ENCODE results near the gene SLF2. TPM values are rescaled to one million over a fixed set of nuclear protein-coding genes. Genes with fewer than 3 reads are reported as not detected.

The SLF2 gene
- total and polyA plus RNA-seq, 2 of the 8 experiments (the other 6 are each of a cell fraction or from before 2014, with no cell fraction given) = 5.5 to 20.9 TPM

DNA sequence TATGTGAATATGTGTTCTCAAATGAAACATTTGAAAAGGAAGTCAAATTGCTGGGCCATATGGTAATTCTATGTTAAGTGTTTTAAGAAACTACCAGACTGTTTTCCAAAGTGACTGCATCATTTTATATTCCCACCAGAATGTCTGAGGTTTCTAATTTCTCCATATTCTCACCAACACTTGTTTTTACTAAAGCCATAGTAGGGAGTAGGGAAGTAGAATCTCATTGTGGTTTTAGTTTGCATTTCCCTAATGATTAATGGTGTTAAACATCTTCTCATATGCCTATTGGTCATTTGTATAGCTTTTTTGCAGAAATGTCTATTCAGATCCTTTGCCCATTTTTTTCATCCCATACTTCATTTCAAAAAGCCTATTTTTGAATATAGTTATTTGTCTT lies 47.5 kb downstream of the SLF2 start (continued):
- TF ChIP-seq, protein P1, sequence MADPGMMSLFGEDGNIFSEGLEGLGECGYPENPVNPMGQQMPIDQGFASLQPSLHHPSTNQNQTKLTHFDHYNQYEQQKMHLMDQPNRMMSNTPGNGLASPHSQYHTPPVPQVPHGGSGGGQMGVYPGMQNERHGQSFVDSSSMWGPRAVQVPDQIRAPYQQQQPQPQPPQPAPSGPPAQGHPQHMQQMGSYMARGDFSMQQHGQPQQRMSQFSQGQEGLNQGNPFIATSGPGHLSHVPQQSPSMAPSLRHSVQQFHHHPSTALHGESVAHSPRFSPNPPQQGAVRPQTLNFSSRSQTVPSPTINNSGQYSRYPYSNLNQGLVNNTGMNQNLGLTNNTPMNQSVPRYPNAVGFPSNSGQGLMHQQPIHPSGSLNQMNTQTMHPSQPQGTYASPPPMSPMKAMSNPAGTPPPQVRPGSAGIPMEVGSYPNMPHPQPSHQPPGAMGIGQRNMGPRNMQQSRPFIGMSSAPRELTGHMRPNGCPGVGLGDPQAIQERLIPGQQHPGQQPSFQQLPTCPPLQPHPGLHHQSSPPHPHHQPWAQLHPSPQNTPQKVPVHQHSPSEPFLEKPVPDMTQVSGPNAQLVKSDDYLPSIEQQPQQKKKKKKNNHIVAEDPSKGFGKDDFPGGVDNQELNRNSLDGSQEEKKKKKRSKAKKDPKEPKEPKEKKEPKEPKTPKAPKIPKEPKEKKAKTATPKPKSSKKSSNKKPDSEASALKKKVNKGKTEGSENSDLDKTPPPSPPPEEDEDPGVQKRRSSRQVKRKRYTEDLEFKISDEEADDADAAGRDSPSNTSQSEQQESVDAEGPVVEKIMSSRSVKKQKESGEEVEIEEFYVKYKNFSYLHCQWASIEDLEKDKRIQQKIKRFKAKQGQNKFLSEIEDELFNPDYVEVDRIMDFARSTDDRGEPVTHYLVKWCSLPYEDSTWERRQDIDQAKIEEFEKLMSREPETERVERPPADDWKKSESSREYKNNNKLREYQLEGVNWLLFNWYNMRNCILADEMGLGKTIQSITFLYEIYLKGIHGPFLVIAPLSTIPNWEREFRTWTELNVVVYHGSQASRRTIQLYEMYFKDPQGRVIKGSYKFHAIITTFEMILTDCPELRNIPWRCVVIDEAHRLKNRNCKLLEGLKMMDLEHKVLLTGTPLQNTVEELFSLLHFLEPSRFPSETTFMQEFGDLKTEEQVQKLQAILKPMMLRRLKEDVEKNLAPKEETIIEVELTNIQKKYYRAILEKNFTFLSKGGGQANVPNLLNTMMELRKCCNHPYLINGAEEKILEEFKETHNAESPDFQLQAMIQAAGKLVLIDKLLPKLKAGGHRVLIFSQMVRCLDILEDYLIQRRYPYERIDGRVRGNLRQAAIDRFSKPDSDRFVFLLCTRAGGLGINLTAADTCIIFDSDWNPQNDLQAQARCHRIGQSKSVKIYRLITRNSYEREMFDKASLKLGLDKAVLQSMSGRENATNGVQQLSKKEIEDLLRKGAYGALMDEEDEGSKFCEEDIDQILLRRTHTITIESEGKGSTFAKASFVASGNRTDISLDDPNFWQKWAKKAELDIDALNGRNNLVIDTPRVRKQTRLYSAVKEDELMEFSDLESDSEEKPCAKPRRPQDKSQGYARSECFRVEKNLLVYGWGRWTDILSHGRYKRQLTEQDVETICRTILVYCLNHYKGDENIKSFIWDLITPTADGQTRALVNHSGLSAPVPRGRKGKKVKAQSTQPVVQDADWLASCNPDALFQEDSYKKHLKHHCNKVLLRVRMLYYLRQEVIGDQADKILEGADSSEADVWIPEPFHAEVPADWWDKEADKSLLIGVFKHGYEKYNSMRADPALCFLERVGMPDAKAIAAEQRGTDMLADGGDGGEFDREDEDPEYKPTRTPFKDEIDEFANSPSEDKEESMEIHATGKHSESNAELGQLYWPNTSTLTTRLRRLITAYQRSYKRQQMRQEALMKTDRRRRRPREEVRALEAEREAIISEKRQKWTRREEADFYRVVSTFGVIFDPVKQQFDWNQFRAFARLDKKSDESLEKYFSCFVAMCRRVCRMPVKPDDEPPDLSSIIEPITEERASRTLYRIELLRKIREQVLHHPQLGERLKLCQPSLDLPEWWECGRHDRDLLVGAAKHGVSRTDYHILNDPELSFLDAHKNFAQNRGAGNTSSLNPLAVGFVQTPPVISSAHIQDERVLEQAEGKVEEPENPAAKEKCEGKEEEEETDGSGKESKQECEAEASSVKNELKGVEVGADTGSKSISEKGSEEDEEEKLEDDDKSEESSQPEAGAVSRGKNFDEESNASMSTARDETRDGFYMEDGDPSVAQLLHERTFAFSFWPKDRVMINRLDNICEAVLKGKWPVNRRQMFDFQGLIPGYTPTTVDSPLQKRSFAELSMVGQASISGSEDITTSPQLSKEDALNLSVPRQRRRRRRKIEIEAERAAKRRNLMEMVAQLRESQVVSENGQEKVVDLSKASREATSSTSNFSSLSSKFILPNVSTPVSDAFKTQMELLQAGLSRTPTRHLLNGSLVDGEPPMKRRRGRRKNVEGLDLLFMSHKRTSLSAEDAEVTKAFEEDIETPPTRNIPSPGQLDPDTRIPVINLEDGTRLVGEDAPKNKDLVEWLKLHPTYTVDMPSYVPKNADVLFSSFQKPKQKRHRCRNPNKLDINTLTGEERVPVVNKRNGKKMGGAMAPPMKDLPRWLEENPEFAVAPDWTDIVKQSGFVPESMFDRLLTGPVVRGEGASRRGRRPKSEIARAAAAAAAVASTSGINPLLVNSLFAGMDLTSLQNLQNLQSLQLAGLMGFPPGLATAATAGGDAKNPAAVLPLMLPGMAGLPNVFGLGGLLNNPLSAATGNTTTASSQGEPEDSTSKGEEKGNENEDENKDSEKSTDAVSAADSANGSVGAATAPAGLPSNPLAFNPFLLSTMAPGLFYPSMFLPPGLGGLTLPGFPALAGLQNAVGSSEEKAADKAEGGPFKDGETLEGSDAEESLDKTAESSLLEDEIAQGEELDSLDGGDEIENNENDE (IDR thresholded peaks at IDR 0.05; ENCODE audit: insufficient replicate concordance, low read length) = no peak
- TF ChIP-seq TEAD4 (IDR thresholded peaks at IDR 0.05; ENCODE audit: low read depth, low read length) = no peak
- TF ChIP-seq CREB1 (IDR thresholded peaks at IDR 0.05) = no peak
- TF ChIP-seq RAD21 (IDR thresholded peaks at IDR 0.05 in 1 of 2, conservative IDR thresholded peaks at IDR 0.05 in 1 of 2; ENCODE audit: low read depth in 2 of 2, low read length in 2 of 2) = no peak
- TF ChIP-seq MAFK (IDR thresholded peaks at IDR 0.05; ENCODE audit: low read depth, low read length) = no peak
- no peak for TF ChIP-seq CHD2 (IDR thresholded peaks at IDR 0.05; ENCODE audit: low read length)
- TF ChIP-seq CBX5 (IDR thresholded peaks at IDR 0.05; ENCODE audit: low read depth, low read length) = no peak
- TF ChIP-seq NANOG (IDR thresholded peaks at IDR 0.05; ENCODE audit: insufficient read depth, low read depth, low read length, poor library complexity, severe bottlenecking) = no peak
- no peak for TF ChIP-seq GTF2F1 (IDR thresholded peaks at IDR 0.05; ENCODE audit: borderline replicate concordance, low read depth, low read length)
- TF ChIP-seq EGR1 (IDR thresholded peaks at IDR 0.05; ENCODE audit: borderline replicate concordance, low read depth, low read length) = no peak
- no peak for TF ChIP-seq SP4 (IDR thresholded peaks at IDR 0.05; ENCODE audit: low read length)
